Measurements from ENCODE around the gene CHRNA3. TPM values are rescaled to one million over a fixed set of nuclear protein-coding genes. Genes with fewer than 3 reads are reported as not detected.

Gene CHRNA3
- polyA plus RNA-seq, 1 donor (not counting 4 experiments of a cell fraction or from before 2014, with no cell fraction given): not detected

GRCh38 chr15:78651930-78652615 is 31.3 kb upstream of the CHRNA3 start:
- dilution Hi-C loops (cut with MboI; ENCODE audit: extremely low pct_ligation_motif_present, low sequenced_read_pairs): no loop called here
- Histone ChIP-seq H3K36me3 (ENCODE audit: control insufficient read depth in 2 of 2, extremely low read depth in 1 of 2, insufficient read depth in 2 of 2, low read length in 2 of 2) (no peaks in the 10 kb centered on the region), H3K4me3 (ENCODE audit: control insufficient read depth in 2 of 3, extremely low read depth in 1 of 3, insufficient read depth in 2 of 3, low read depth in 1 of 3, low read length in 3 of 3) (no peak overlapping the region), H3K9me1 (ENCODE audit: control insufficient read depth, extremely low read depth, insufficient read depth, low read length) (no peaks in the 10 kb centered on the region), H3K27me3 (ENCODE audit: control insufficient read depth, extremely low read depth, insufficient read depth, low read length) (no peaks in the 10 kb centered on the region), H2AFZ (ENCODE audit: control insufficient read depth, low read length) (no peak overlapping the region), H3K4me1 (ENCODE audit: control insufficient read depth, extremely low read depth, insufficient read depth, low read length) (no peaks in the 10 kb centered on the region), H3K9ac (ENCODE audit: control insufficient read depth, extremely low read depth, insufficient read depth, low read length) (no peak overlapping the region), H3K9me3 (ENCODE audit: control insufficient read depth, low read depth, low read length) (no peaks in the 10 kb centered on the region), H4K20me1 (ENCODE audit: control insufficient read depth, extremely low read depth, insufficient read depth, low read length) (no peaks in the 10 kb centered on the region), H3K4me2 (ENCODE audit: control insufficient read depth, extremely low read depth, insufficient read depth, low read depth, low read length) (no peak overlapping the region), H3K27ac (ENCODE audit: control insufficient read depth, insufficient read depth, low read length) (no peak overlapping the region), H3K79me2 (ENCODE audit: control insufficient read depth, insufficient read depth, low read length) (no peaks in the 10 kb centered on the region)
- no peak for TF ChIP-seq CTCF (optimal IDR thresholded peaks at IDR 0.05 in 1 of 3, IDR thresholded peaks at IDR 0.05 in 1 of 3, conservative IDR thresholded peaks at IDR 0.05 in 1 of 3; ENCODE audit: extremely low read depth in 1 of 3, insufficient read depth in 2 of 3, low read length in 3 of 3)
- TF ChIP-seq EZH2 (IDR thresholded peaks at IDR 0.05; ENCODE audit: low read length): no peak
- DNase-seq (ENCODE audit: low read depth, low spot score) (no peak), FAIRE-seq (no peak)

DNA sequence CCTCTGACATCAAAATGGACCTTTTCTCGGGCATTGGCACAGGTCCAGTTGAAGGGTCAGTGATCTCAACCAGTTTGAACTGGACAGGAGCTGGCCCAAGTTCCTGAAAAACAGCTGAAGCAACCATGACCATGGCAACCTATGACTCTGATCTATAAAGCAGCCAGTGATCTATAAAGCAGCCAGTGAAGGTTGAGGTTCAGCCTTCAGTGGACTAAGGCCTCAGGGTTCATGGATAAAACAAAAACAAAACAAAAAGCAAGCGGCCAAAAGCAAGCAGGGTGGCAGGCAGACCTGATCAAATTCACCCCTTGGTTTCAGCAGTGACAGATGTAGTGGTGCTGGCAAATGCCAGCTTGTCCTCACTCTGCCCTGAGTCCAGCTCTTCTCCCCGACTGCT is 30.2 kb upstream of the CHRNA3 start:
- Histone ChIP-seq H3K9me1 (ENCODE audit: control insufficient read depth, extremely low read depth, insufficient read depth, low read length) (no peaks in the 10 kb centered on the region), H3K4me3 (ENCODE audit: control insufficient read depth in 2 of 3, extremely low read depth in 1 of 3, insufficient read depth in 2 of 3, low read depth in 1 of 3, low read length in 3 of 3) (no peak overlapping the region), H3K79me2 (ENCODE audit: control insufficient read depth, insufficient read depth, low read length) (no peaks in the 10 kb centered on the region), H2AFZ (ENCODE audit: control insufficient read depth, low read length) (no peak overlapping the region), H3K36me3 (ENCODE audit: control insufficient read depth in 2 of 2, extremely low read depth in 1 of 2, insufficient read depth in 2 of 2, low read length in 2 of 2) (no peaks in the 10 kb centered on the region), H3K9ac (ENCODE audit: control insufficient read depth, extremely low read depth, insufficient read depth, low read length) (no peak overlapping the region), H3K4me1 (ENCODE audit: control insufficient read depth, extremely low read depth, insufficient read depth, low read length) (no peaks in the 10 kb centered on the region), H3K27ac (ENCODE audit: control insufficient read depth, insufficient read depth, low read length) (no peak overlapping the region), H4K20me1 (ENCODE audit: control insufficient read depth, extremely low read depth, insufficient read depth, low read length) (no peaks in the 10 kb centered on the region), H3K27me3 (ENCODE audit: control insufficient read depth, extremely low read depth, insufficient read depth, low read length) (no peaks in the 10 kb centered on the region), H3K4me2 (ENCODE audit: control insufficient read depth, extremely low read depth, insufficient read depth, low read depth, low read length) (no peak overlapping the region), H3K9me3 (ENCODE audit: control insufficient read depth, low read depth, low read length) (no peaks in the 10 kb centered on the region)
- dilution Hi-C loops (cut with MboI; ENCODE audit: extremely low pct_ligation_motif_present, low sequenced_read_pairs): no loop called here
- DNase-seq (ENCODE audit: low read depth, low spot score): no peak
- TF ChIP-seq EZH2 (IDR thresholded peaks at IDR 0.05; ENCODE audit: low read length) (no peak), CTCF (optimal IDR thresholded peaks at IDR 0.05 in 1 of 3, IDR thresholded peaks at IDR 0.05 in 1 of 3, conservative IDR thresholded peaks at IDR 0.05 in 1 of 3; ENCODE audit: extremely low read depth in 1 of 3, insufficient read depth in 2 of 3, low read length in 3 of 3) (no peak)
- FAIRE-seq: no peak

Measured in keratinocyte (primary cell).